ENCODE results near the gene CDKN1B. TPM values are rescaled to one million over a fixed set of nuclear protein-coding genes. Genes with fewer than 3 reads are reported as not detected.

Gene CDKN1B
- total RNA-seq, 1 donor from 2014 or later = 36.0 TPM

GRCh38 chr12:12700254-12700653 lies 16.9 kb upstream of the CDKN1B start:
- Mint-ChIP-seq H3K36me3 (ENCODE audit: unreplicated experiment) (no peaks in the 10 kb centered on the region), H3K9me3 (ENCODE audit: unreplicated experiment) (peaks cover 1% of the 10 kb centered on the region), H3K27me3 (ENCODE audit: unreplicated experiment) (no peaks in the 10 kb centered on the region), H3K27ac (ENCODE audit: unreplicated experiment) (no peak overlapping the region), H3K4me1 (ENCODE audit: low read depth, unreplicated experiment) (peaks cover 3% of the 10 kb centered on the region), H3K4me3 (ENCODE audit: unreplicated experiment) (no peak overlapping the region)
- no peak for TF ChIP-seq CTCF (IDR thresholded peaks at IDR 0.05; ENCODE audit: partially characterized antibody, unreplicated experiment)
- DNase-seq = no peak

GRCh38 chr12:12701457-12701856 lies 15.7 kb upstream of the CDKN1B start:
- peaks cover 1% of the 10 kb centered on the region for H3K9me3 Mint-ChIP-seq (ENCODE audit: unreplicated experiment)
- H3K36me3 Mint-ChIP-seq (ENCODE audit: unreplicated experiment) = no peaks in the 10 kb centered on the region
- DNase-seq = no peak
- H3K27ac Mint-ChIP-seq (ENCODE audit: unreplicated experiment) = no peak overlapping the region
- no peaks in the 10 kb centered on the region for H3K27me3 Mint-ChIP-seq (ENCODE audit: unreplicated experiment)
- no peak for TF ChIP-seq CTCF (IDR thresholded peaks at IDR 0.05; ENCODE audit: partially characterized antibody, unreplicated experiment)
- peaks cover 3% of the 10 kb centered on the region for H3K4me1 Mint-ChIP-seq (ENCODE audit: low read depth, unreplicated experiment)
- H3K4me3 Mint-ChIP-seq (ENCODE audit: unreplicated experiment) = no peak overlapping the region

DNA sequence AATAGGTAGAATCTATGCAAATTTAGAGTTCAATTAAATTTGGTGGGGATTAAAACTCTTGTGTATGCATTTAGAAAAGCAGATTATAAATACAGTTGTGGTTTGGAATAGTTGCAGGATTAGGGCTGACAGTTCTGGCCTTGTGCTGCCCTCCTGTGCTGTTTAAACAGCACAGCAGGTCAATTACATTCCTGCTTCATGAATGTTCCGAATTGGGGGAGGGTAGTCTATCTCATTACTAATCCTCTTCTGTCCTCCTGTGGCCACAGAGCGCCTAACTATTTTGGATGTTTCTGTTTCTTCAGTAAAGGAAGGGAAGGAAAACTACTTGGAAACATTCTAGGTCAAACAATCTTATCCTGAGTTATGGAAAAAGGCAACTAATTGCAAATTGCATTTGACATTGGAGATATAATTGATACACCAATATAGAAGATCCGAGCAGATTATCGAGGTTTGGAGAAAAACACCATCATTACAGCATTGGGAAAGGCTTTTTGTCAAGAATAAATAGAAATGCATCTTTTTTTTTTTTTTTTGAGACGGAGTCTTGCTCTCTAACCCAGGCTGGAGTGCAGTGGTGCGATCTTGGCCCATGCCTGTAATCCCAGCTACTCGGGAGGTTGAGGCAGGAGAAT lies 12.5 kb upstream of the CDKN1B start:
- peak; percentile 33 for DNase-seq
- peaks cover 1% of the 10 kb centered on the region for H3K9me3 Mint-ChIP-seq (ENCODE audit: unreplicated experiment)
- H3K4me3 Mint-ChIP-seq (ENCODE audit: unreplicated experiment) = no peak overlapping the region
- peak; percentile 55 for TF ChIP-seq CTCF (IDR thresholded peaks at IDR 0.05; ENCODE audit: partially characterized antibody, unreplicated experiment)
- H3K4me1 Mint-ChIP-seq (ENCODE audit: low read depth, unreplicated experiment) = peaks cover 3% of the 10 kb centered on the region
- H3K36me3 Mint-ChIP-seq (ENCODE audit: unreplicated experiment) = no peaks in the 10 kb centered on the region
- no peaks in the 10 kb centered on the region for H3K27me3 Mint-ChIP-seq (ENCODE audit: unreplicated experiment)
- no peak overlapping the region for H3K27ac Mint-ChIP-seq (ENCODE audit: unreplicated experiment)

DNA sequence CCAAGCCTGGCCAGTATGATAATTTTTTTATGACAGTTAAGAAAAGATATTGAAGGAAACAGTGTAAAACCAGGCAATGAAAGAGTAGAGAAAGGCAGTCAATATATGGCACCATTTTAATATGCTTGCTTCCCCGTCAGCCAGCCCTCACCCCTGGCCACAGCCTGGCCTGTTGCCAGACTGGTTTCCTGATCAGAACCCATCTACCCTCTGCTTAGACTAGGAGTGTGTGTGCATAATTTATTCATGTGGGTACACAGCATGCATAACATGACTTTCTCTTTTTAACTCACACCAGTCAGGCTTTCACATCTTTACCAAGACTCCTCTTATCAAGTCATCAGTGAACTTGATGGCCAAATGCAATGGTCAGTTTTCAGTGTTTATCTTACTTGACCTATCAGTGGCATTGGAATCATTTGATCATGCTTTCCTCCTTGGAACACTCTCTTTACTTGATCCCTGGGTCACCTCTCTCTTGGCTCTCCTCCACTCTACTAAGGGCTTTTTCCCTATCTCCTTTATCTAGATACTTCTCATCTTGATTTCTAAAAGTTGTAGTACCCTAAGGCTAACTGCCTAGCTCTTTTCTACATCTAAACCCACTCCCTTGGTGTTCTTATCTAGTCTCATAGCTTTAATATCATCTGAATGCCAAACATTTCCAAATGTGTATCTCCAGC lies 11.2 kb upstream of the CDKN1B start:
- peaks cover 3% of the 10 kb centered on the region for H3K4me1 Mint-ChIP-seq (ENCODE audit: low read depth, unreplicated experiment)
- no peaks in the 10 kb centered on the region for H3K27me3 Mint-ChIP-seq (ENCODE audit: unreplicated experiment)
- H3K9me3 Mint-ChIP-seq (ENCODE audit: unreplicated experiment) = peaks cover 1% of the 10 kb centered on the region
- DNase-seq = no peak
- no peaks in the 10 kb centered on the region for H3K36me3 Mint-ChIP-seq (ENCODE audit: unreplicated experiment)
- no peak for TF ChIP-seq CTCF (IDR thresholded peaks at IDR 0.05; ENCODE audit: partially characterized antibody, unreplicated experiment)
- H3K27ac Mint-ChIP-seq (ENCODE audit: unreplicated experiment) = no peak overlapping the region
- H3K4me3 Mint-ChIP-seq (ENCODE audit: unreplicated experiment) = no peak overlapping the region

DNA sequence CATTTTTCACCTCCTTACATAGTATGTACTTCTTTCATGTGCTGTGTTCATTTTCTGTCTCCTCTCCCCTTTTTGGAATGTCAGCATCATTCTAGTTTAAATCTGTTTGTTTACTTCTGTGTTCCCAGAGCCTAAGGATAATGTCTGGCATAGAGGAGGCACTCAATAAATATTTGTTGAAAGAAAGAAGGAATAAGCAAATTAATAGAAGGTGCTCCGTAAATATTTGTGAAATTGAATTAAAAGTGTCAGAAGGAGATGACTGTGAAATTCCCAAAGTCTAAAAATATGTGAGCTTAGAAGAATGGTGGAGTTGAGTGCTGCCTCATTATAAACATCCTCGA lies 3.3 kb upstream of the CDKN1B start:
- Mint-ChIP-seq H3K27me3 (ENCODE audit: unreplicated experiment) (peaks cover 6% of the 10 kb centered on the region), H3K9me3 (ENCODE audit: unreplicated experiment) (peaks cover 3% of the 10 kb centered on the region), H3K4me1 (ENCODE audit: low read depth, unreplicated experiment) (peaks cover 31% of the 10 kb centered on the region), H3K4me3 (ENCODE audit: unreplicated experiment) (peak overlapping the region; percentile 50), H3K27ac (ENCODE audit: unreplicated experiment) (no peak overlapping the region), H3K36me3 (ENCODE audit: unreplicated experiment) (no peaks in the 10 kb centered on the region)
- TF ChIP-seq CTCF (IDR thresholded peaks at IDR 0.05; ENCODE audit: partially characterized antibody, unreplicated experiment) = no peak
- no peak for DNase-seq
